Measurements from ENCODE around the gene GRIK4.

DNA sequence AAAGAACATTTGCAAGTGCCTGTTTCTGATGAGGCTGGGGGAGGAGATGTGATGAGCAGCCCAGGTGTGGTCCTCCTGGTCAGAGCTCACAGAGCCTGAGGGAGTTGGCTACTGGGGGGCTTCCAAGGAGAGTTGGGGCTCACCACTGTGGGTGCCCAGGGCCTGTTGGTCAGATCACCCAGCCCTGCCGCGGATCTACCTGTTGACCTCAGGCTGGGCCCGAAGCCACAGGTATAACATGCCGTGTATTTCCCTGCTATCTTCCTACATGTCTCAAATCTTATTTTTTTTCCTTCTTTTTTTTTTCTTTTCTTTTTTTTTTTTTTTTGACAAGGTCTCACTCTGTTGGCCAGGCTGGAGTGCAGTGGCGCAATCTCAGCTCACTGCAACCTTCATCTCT lies 312.7 kb downstream of the GRIK4 start:
- TF ChIP-seq, protein P1, sequence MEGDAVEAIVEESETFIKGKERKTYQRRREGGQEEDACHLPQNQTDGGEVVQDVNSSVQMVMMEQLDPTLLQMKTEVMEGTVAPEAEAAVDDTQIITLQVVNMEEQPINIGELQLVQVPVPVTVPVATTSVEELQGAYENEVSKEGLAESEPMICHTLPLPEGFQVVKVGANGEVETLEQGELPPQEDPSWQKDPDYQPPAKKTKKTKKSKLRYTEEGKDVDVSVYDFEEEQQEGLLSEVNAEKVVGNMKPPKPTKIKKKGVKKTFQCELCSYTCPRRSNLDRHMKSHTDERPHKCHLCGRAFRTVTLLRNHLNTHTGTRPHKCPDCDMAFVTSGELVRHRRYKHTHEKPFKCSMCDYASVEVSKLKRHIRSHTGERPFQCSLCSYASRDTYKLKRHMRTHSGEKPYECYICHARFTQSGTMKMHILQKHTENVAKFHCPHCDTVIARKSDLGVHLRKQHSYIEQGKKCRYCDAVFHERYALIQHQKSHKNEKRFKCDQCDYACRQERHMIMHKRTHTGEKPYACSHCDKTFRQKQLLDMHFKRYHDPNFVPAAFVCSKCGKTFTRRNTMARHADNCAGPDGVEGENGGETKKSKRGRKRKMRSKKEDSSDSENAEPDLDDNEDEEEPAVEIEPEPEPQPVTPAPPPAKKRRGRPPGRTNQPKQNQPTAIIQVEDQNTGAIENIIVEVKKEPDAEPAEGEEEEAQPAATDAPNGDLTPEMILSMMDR (IDR thresholded peaks at IDR 0.05; ENCODE audit: insufficient read depth, low read length), result no peak
- TF ChIP-seq, protein P2, sequence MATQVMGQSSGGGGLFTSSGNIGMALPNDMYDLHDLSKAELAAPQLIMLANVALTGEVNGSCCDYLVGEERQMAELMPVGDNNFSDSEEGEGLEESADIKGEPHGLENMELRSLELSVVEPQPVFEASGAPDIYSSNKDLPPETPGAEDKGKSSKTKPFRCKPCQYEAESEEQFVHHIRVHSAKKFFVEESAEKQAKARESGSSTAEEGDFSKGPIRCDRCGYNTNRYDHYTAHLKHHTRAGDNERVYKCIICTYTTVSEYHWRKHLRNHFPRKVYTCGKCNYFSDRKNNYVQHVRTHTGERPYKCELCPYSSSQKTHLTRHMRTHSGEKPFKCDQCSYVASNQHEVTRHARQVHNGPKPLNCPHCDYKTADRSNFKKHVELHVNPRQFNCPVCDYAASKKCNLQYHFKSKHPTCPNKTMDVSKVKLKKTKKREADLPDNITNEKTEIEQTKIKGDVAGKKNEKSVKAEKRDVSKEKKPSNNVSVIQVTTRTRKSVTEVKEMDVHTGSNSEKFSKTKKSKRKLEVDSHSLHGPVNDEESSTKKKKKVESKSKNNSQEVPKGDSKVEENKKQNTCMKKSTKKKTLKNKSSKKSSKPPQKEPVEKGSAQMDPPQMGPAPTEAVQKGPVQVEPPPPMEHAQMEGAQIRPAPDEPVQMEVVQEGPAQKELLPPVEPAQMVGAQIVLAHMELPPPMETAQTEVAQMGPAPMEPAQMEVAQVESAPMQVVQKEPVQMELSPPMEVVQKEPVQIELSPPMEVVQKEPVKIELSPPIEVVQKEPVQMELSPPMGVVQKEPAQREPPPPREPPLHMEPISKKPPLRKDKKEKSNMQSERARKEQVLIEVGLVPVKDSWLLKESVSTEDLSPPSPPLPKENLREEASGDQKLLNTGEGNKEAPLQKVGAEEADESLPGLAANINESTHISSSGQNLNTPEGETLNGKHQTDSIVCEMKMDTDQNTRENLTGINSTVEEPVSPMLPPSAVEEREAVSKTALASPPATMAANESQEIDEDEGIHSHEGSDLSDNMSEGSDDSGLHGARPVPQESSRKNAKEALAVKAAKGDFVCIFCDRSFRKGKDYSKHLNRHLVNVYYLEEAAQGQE (IDR thresholded peaks at IDR 0.05; ENCODE audit: insufficient replicate concordance, low read depth), result no peak
